HG02571 (cell line): ENCODE results near the gene IL1RAPL2.
"Not testable (repeated sequence)": the region's sequence is repeated elsewhere in the genome, so short reads cannot be mapped to it uniquely, and the experiment has no call there.

ENCODE experiments used
- ATAC-seq: cut with Tn5 transposase; IDR thresholded peaks from one replicate; pipeline ENCODE4 v1.9.1; 2021; ENCODE audit warnings: mild to moderate bottlenecking, moderate library complexity; ENCODE audit not compliant: unreplicated experiment

The IL1RAPL2 gene

GRCh38 chrX:105006103-105006502 lies 440.1 kb downstream of the IL1RAPL2 start:
- no peak for ATAC-seq

GRCh38 chrX:105006996-105007395 lies 441.0 kb downstream of the IL1RAPL2 start:
- ATAC-seq, result no peak

- ATAC-seq, result no peak
Observed at GRCh38 chrX:105013719-105014118, 447.7 kb downstream of the IL1RAPL2 start.

- no peak for ATAC-seq
Observed at GRCh38 chrX:105017641-105018040, 451.6 kb downstream of the IL1RAPL2 start.

- no peak for ATAC-seq
Observed at GRCh38 chrX:105018865-105019264, 452.9 kb downstream of the IL1RAPL2 start.

- not testable (repeated sequence) for ATAC-seq
Observed at GRCh38 chrX:105028962-105029361, 463.0 kb downstream of the IL1RAPL2 start.

GRCh38 chrX:105038672-105039328 lies 472.8 kb downstream of the IL1RAPL2 start:
- no peak for ATAC-seq

GRCh38 chrX:105050921-105051320 lies 484.9 kb downstream of the IL1RAPL2 start:
- ATAC-seq, result no peak

GRCh38 chrX:105051364-105051763 lies 485.4 kb downstream of the IL1RAPL2 start:
- ATAC-seq, result no peak

GRCh38 chrX:105052926-105053325 lies 486.9 kb downstream of the IL1RAPL2 start:
- ATAC-seq, result no peak

GRCh38 chrX:105063743-105064142 lies 497.7 kb downstream of the IL1RAPL2 start:
- no peak for ATAC-seq

- no peak for ATAC-seq
Observed at GRCh38 chrX:105098201-105098600, 532.2 kb downstream of the IL1RAPL2 start.

GRCh38 chrX:105098812-105099211 lies 532.8 kb downstream of the IL1RAPL2 start:
- no peak for ATAC-seq

- ATAC-seq, result no peak
Observed at GRCh38 chrX:105101378-105101777, 535.4 kb downstream of the IL1RAPL2 start.

- ATAC-seq, result no peak
Observed at GRCh38 chrX:105109936-105110335, 543.9 kb downstream of the IL1RAPL2 start.

GRCh38 chrX:105114554-105115130 lies 548.6 kb downstream of the IL1RAPL2 start:
- no peak for ATAC-seq

GRCh38 chrX:105115596-105116320 lies 549.8 kb downstream of the IL1RAPL2 start:
- ATAC-seq, result not testable (repeated sequence)

GRCh38 chrX:105116486-105116885 lies 550.5 kb downstream of the IL1RAPL2 start:
- no peak for ATAC-seq

- ATAC-seq, result no peak
Observed at GRCh38 chrX:105117621-105118020, 551.6 kb downstream of the IL1RAPL2 start.

GRCh38 chrX:105120463-105120862 lies 554.5 kb downstream of the IL1RAPL2 start:
- ATAC-seq, result no peak

- ATAC-seq, result no peak
Observed at GRCh38 chrX:105121186-105121585, 555.2 kb downstream of the IL1RAPL2 start.

GRCh38 chrX:105126201-105126600 lies 560.2 kb downstream of the IL1RAPL2 start:
- ATAC-seq, result no peak
